ENCODE results near the gene CDK5RAP2. TPM values are rescaled to one million over a fixed set of nuclear protein-coding genes. Genes with fewer than 3 reads are reported as not detected.

The CDK5RAP2 gene
- total RNA-seq, 6 experiments from 2014 or later = 25.9 to 61.6 (median 34.7) TPM

DNA sequence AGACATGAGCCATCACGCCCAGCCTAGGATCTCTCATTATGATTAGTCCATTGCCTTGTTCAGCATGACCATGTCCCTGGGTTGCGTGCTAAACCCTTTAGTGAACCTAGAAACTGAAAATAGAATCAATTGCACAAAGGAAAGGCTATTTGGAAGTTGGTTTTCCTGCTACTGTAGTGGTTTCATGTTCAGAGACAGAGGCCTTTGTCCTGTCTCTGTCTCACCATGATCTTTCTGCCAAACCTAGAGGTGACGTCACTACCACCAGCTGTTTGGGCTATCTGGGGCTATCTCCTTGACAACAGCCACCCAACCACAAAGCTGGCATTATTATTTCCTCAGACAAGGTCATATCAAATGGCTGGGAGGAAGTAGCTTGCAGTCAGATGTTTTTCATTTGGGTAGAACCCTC, 4.0 kb upstream of the CDK5RAP2 start:
- ATAC-seq (peak in 3 of 4 donors; percentile 6 to 52 (median 17)), DNase-seq (no peak)
- 57% methylated on average over 3 of the region's 3 CpGs for WGBS (ENCODE audit: insufficient coverage, low coverage, low lambda C conversion rate, missing lambda C conversion rate)
- Histone ChIP-seq H3K9me3 (no peaks in the 10 kb centered on the region), H3K36me3 (no peaks in the 10 kb centered on the region), H3K4me1 (peaks cover 0 to 7% (median 3%) of the 10 kb centered on the region in 4 donors), H3K27ac (no peak overlapping the region), H3K4me3 (no peak overlapping the region), H3K27me3 (no peaks in the 10 kb centered on the region)
- TF ChIP-seq, protein P1, sequence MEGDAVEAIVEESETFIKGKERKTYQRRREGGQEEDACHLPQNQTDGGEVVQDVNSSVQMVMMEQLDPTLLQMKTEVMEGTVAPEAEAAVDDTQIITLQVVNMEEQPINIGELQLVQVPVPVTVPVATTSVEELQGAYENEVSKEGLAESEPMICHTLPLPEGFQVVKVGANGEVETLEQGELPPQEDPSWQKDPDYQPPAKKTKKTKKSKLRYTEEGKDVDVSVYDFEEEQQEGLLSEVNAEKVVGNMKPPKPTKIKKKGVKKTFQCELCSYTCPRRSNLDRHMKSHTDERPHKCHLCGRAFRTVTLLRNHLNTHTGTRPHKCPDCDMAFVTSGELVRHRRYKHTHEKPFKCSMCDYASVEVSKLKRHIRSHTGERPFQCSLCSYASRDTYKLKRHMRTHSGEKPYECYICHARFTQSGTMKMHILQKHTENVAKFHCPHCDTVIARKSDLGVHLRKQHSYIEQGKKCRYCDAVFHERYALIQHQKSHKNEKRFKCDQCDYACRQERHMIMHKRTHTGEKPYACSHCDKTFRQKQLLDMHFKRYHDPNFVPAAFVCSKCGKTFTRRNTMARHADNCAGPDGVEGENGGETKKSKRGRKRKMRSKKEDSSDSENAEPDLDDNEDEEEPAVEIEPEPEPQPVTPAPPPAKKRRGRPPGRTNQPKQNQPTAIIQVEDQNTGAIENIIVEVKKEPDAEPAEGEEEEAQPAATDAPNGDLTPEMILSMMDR (IDR thresholded peaks at IDR 0.05) = no peak
- TF ChIP-seq POLR2A (IDR thresholded peaks at IDR 0.05) = no peak
- intact Hi-C loops (cut with DNase I) = no loop called here

DNA sequence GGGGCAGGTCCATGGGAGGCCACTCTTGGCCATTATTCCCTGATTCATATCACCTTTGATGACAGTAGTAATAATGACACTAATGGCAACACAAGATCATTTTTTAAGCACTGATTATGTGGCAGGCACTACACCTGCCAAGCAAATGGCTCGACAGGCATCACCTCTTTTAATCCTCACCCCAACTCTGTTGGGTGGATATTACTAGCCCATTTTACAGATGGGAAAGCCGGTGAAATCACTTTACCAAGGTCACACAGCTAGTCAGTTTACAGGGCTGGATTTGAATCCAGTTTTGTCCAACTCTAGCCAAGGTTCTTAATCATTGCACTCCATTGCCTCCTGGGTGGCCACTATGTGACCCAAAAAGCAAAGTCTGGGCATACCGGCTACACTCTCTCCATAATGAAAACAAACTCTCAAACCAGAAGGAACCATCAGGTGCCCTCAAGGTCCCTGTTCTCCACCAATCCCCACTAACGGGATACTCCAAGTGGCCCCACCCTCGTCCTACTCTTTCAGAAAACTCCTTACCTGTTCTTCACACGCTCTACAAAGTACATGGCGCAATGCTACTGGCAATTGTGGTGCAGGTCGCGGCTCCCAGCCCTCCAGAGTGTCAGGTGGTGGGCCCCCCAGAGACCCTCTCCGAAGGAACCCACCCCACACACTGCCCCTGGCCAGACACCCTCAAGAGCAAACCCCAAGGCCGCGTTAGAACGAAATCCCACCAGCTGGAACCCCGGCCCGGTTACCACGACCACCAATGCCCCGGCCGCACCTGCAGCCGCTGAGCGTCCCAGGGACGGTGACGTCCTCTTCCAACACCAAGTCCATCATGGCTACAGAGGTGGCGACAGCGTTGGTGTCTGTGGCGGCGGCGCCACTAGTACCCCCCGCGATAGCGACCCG, 572 bp downstream of the CDK5RAP2 start:
- intact Hi-C loops (cut with DNase I) = no loop called here
- ATAC-seq (peak in 3 of 4 donors; percentile 1 to 6 (median 4)), DNase-seq (no peak)
- 13% methylated on average over 4 of the region's 31 CpGs for WGBS (ENCODE audit: insufficient coverage, low coverage, low lambda C conversion rate, missing lambda C conversion rate)
- Histone ChIP-seq H3K9me3 (no peaks in the 10 kb centered on the region), H3K36me3 (no peaks in the 10 kb centered on the region), H3K27ac (peak overlapping the region; percentile 42 to 85 (median 48)), H3K4me1 (peaks cover 0 to 21% (median 6%) of the 10 kb centered on the region in 4 donors), H3K27me3 (no peaks in the 10 kb centered on the region), H3K4me3 (peak overlapping the region; percentile 81 to 95 (median 85))
- TF ChIP-seq POLR2A (IDR thresholded peaks at IDR 0.05) = no peak
- TF ChIP-seq, protein P1 (IDR thresholded peaks at IDR 0.05) = no peak

DNA sequence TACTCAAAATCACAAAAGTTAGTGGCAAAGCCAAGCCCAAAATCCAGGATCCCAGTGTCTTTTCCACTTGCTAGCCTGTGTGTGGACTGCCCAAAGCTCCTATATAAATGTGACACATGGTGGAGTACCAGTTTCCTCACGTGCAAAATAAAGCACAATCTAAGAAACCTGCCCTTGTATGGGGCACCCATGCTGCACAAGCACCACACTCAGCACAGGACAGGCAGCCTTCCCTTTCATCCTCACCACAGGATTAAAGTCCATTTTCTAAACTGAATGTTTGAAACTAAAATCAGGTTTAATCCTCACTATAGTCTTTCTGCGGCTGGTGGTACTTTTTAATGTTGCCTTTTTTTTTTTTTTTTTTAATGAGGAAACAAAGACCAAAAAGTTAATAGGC, 5.5 kb downstream of the CDK5RAP2 start:
- intact Hi-C loops (cut with DNase I) = no loop called here
- DNase-seq (no peak), ATAC-seq (peak in 2 of 4 donors; percentile 3 to 5)
- no peaks in the 10 kb centered on the region for H3K9me3 ChIP-seq
- peaks cover 0 to 6% (median 0%) of the 10 kb centered on the region in 4 donors for H3K36me3 ChIP-seq
- no peak for TF ChIP-seq POLR2A (IDR thresholded peaks at IDR 0.05)
- TF ChIP-seq, protein P1 (IDR thresholded peaks at IDR 0.05) = no peak
- no peak overlapping the region for H3K4me3 ChIP-seq
- WGBS (ENCODE audit: insufficient coverage, low coverage, low lambda C conversion rate, missing lambda C conversion rate) = 33% methylated on average over 2 of the region's 2 CpGs
- H3K27me3 ChIP-seq = no peaks in the 10 kb centered on the region
- H3K4me1 ChIP-seq = peaks cover 0 to 60% (median 25%) of the 10 kb centered on the region in 4 donors
- H3K27ac ChIP-seq = peak overlapping the region; percentile 8 to 63 (median 46)

DNA sequence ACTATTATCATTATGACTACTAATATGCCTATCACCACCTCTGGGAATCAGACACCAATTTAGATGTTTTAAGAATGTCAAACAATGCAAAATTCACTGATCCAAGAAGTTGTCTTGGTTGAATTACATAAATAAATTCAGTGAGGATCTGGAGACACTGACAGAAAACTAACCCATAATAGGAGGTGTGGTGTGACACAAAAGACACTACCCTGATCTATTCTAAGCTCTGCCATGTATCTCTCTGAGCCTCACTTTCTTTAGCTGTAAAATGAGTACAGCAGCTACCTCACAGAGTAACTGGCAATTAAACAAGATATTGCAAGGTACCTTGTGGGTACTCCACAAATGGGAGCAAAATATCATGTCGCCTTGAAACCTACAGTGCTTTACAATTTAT, 7.5 kb downstream of the CDK5RAP2 start:
- ATAC-seq (no peak), DNase-seq (no peak)
- Histone ChIP-seq H3K27me3 (no peaks in the 10 kb centered on the region), H3K4me1 (peaks cover 0 to 48% (median 25%) of the 10 kb centered on the region in 4 donors), H3K9me3 (no peaks in the 10 kb centered on the region), H3K27ac (peak overlapping the region; percentile 44 to 63 (median 44)), H3K36me3 (peaks cover 0 to 9% (median 3%) of the 10 kb centered on the region in 4 donors), H3K4me3 (no peak overlapping the region)
- WGBS (ENCODE audit: insufficient coverage, low coverage, low lambda C conversion rate, missing lambda C conversion rate) = 100% methylated on average over 1 of the region's 1 CpG
- no peak for TF ChIP-seq POLR2A (IDR thresholded peaks at IDR 0.05)
- TF ChIP-seq, protein P1 (IDR thresholded peaks at IDR 0.05) = no peak
- intact Hi-C loops (cut with DNase I) = no loop called here
